G401.6 (cell line): ENCODE results near the gene FOXO3.
"Not testable (repeated sequence)": the region's sequence is repeated elsewhere in the genome, so short reads cannot be mapped to it uniquely, and the experiment has no call there.

Experiments
- FAIRE-seq: peaks from 2 replicates; lab custom pipeline; 2012; peaks lifted over from hg19 to GRCh38; lab: Jason Lieb, UNC

FOXO3 gene

GRCh38 chr6:108633436-108633835 lies 72.7 kb downstream of the FOXO3 start:
- no peak for FAIRE-seq

GRCh38 chr6:108635505-108636226 lies 74.9 kb downstream of the FOXO3 start:
- FAIRE-seq: no peak

GRCh38 chr6:108637963-108638362 lies 77.2 kb downstream of the FOXO3 start:
- no peak for FAIRE-seq

- FAIRE-seq: no peak
Measured at GRCh38 chr6:108638993-108639392, 78.3 kb downstream of the FOXO3 start.

GRCh38 chr6:108640104-108640503 lies 79.4 kb downstream of the FOXO3 start:
- FAIRE-seq: no peak

- no peak for FAIRE-seq
Measured at GRCh38 chr6:108643184-108643583, 82.5 kb downstream of the FOXO3 start.

GRCh38 chr6:108644252-108644651 lies 83.5 kb downstream of the FOXO3 start:
- no peak for FAIRE-seq

- FAIRE-seq: no peak
Measured at GRCh38 chr6:108648191-108648590, 87.5 kb downstream of the FOXO3 start.

GRCh38 chr6:108650325-108650724 lies 89.6 kb downstream of the FOXO3 start:
- FAIRE-seq: no peak

- FAIRE-seq: no peak
Measured at GRCh38 chr6:108650781-108651180, 90.1 kb downstream of the FOXO3 start.

- no peak for FAIRE-seq
Measured at GRCh38 chr6:108651340-108652227, 90.9 kb downstream of the FOXO3 start.

GRCh38 chr6:108652375-108652774 lies 91.7 kb downstream of the FOXO3 start:
- FAIRE-seq: no peak

GRCh38 chr6:108653949-108654348 lies 93.2 kb downstream of the FOXO3 start:
- no peak for FAIRE-seq

- FAIRE-seq: no peak
Measured at GRCh38 chr6:108654465-108655106, 93.9 kb downstream of the FOXO3 start.

- no peak for FAIRE-seq
Measured at GRCh38 chr6:108655806-108656651, 95.3 kb downstream of the FOXO3 start.

GRCh38 chr6:108656836-108657235 lies 96.1 kb downstream of the FOXO3 start:
- no peak for FAIRE-seq

- FAIRE-seq: no peak
Measured at GRCh38 chr6:108658174-108658573, 97.5 kb downstream of the FOXO3 start.

GRCh38 chr6:108658785-108659184 lies 98.1 kb downstream of the FOXO3 start:
- FAIRE-seq: not testable (repeated sequence)

GRCh38 chr6:108660251-108660650 lies 99.5 kb downstream of the FOXO3 start:
- no peak for FAIRE-seq

- FAIRE-seq: no peak
Measured at GRCh38 chr6:108661430-108661829, 100.7 kb downstream of the FOXO3 start.

- no peak for FAIRE-seq
Measured at GRCh38 chr6:108661982-108662381, 101.3 kb downstream of the FOXO3 start.

- FAIRE-seq: no peak
Measured at GRCh38 chr6:108662702-108663101, 102.0 kb downstream of the FOXO3 start.
